ENCODE measurements around the gene C14orf180. TPM values are rescaled to one million over a fixed set of nuclear protein-coding genes. Genes with fewer than 3 reads are reported as not detected.

Gene C14orf180
- total RNA-seq, 6 donors from 2014 or later = not detected

DNA sequence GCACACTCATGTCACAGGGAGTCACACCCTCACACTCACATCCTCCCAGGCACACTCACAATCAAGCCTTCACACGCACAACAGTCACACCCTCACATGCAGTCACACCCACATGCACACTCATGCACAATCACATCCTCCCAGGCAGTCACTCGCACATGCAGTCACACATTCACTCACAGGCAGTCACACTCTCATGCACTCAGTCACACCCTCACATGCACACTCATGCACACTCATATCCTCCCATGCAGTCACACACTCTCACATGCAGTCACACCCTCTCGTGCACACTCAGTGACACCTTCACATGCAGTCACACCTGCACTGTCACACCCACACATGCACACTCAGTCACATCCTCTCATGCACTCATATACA lies 12.7 kb downstream of the C14orf180 start:
- ATAC-seq (ENCODE audit: low FRiP score in 2 of 2) (no peak), DNase-seq (no peak)
- Histone ChIP-seq H3K36me3 (no peaks in the 10 kb centered on the region), H3K4me1 (no peaks in the 10 kb centered on the region), H3K9me3 (no peaks in the 10 kb centered on the region), H3K27me3 (no peaks in the 10 kb centered on the region), H3K4me3 (no peak overlapping the region), H3K27ac (no peak overlapping the region)
- WGBS, 2 donors = 67 to 73% methylated on average over 3 of the region's 3 CpGs
- TF ChIP-seq EP300 (IDR thresholded peaks at IDR 0.05) = no peak
- TF ChIP-seq, protein P1, sequence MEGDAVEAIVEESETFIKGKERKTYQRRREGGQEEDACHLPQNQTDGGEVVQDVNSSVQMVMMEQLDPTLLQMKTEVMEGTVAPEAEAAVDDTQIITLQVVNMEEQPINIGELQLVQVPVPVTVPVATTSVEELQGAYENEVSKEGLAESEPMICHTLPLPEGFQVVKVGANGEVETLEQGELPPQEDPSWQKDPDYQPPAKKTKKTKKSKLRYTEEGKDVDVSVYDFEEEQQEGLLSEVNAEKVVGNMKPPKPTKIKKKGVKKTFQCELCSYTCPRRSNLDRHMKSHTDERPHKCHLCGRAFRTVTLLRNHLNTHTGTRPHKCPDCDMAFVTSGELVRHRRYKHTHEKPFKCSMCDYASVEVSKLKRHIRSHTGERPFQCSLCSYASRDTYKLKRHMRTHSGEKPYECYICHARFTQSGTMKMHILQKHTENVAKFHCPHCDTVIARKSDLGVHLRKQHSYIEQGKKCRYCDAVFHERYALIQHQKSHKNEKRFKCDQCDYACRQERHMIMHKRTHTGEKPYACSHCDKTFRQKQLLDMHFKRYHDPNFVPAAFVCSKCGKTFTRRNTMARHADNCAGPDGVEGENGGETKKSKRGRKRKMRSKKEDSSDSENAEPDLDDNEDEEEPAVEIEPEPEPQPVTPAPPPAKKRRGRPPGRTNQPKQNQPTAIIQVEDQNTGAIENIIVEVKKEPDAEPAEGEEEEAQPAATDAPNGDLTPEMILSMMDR (IDR thresholded peaks at IDR 0.05) = no peak

DNA sequence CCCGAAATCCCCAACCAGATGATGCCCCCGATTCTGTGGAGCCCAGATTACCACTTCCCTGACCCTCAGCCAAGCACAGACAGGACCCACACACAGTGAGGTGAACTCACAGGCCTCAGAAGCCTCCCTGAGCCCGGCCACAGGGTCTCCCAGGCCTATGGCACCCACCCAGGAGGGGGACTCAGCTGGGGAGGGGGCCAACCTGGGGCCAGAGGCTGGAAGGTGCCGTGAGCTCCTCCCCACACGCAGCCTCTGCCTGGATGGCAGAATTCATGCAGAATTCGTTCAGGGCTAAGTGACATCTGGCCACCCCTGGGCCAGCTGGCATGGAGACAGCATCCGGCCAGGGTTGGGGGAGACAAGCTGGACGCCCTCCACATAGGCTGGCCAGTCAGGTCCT lies 13.2 kb downstream of the C14orf180 start:
- Histone ChIP-seq H3K27me3 (no peaks in the 10 kb centered on the region), H3K27ac (no peak overlapping the region), H3K9me3 (no peaks in the 10 kb centered on the region), H3K36me3 (no peaks in the 10 kb centered on the region), H3K4me3 (no peak overlapping the region), H3K4me1 (no peaks in the 10 kb centered on the region)
- TF ChIP-seq POLR2AphosphoS5 (IDR thresholded peaks at IDR 0.05) = no peak
- TF ChIP-seq, protein P1 (IDR thresholded peaks at IDR 0.05) = no peak
- no peak for TF ChIP-seq POLR2A (IDR thresholded peaks at IDR 0.05)
- no peak for TF ChIP-seq EP300 (IDR thresholded peaks at IDR 0.05)
- ATAC-seq (ENCODE audit: low FRiP score in 2 of 2) = no peak
- DNase-seq = no peak
- 42 to 79% methylated on average over 2 to 6 of the region's 8 CpGs for WGBS, 2 donors

DNA sequence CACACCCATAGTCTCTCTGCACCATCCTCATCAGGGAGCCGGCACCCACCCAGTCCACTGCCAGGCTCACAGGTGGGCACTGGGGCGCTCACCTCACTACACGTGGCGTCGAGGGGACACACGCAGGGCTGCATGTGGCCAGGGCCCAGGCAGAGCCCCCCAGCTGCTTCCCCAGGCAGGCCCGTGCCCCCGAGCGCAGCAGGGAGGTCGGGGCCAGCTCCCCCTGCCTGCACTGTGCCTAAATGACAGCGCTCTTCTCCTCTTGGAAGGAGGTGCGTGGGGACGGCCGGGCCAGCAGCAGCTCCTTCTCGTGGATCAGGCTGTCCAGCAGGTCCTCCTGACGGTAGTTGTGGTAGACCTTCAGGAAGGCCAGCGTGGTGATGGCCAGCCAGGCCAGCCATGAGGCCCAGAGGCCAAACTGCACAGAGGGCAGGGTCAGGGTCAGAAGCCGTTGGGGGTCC lies 13.7 kb downstream of the C14orf180 start:
- peak in 1 of 2 donors; percentile 75 for DNase-seq
- no peaks in the 10 kb centered on the region for H3K27me3 ChIP-seq

DNA sequence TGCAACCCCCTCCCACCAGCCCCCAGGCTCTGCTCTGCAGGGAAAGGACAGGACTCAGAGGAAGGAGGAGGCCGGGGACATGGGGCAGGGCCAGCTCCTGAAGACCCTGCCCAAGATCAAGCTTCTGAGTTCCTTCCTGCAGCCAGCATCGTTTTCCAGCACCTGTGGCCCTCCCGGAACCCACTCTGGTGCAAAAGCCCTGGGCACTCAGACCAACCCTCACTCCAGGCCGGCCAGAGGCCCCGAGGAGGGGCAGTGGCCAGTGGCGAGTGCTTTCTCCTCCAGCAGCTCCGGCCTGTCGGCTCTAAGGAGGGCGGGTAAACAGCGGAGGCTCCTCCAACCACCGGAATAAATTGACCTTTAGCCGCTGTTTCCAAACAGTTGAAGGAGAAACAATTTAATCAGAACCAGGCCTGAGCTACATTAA lies 14.2 kb downstream of the C14orf180 start:
- no peaks in the 10 kb centered on the region for H3K27me3 ChIP-seq
- 54 to 68% methylated on average over 12 of the region's 12 CpGs for WGBS, 2 donors
- no peaks in the 10 kb centered on the region for H3K9me3 ChIP-seq
- ATAC-seq (ENCODE audit: low FRiP score in 2 of 2) = no peak
- H3K27ac ChIP-seq = no peak overlapping the region
- no peaks in the 10 kb centered on the region for H3K4me1 ChIP-seq
- peak in 1 of 2 donors; percentile 68 for DNase-seq
- TF ChIP-seq, protein P1 (IDR thresholded peaks at IDR 0.05) = no peak
- TF ChIP-seq POLR2A (IDR thresholded peaks at IDR 0.05) (no peak), POLR2AphosphoS5 (IDR thresholded peaks at IDR 0.05) (no peak), EP300 (IDR thresholded peaks at IDR 0.05) (no peak)
- H3K4me3 ChIP-seq = no peak overlapping the region
- no peaks in the 10 kb centered on the region for H3K36me3 ChIP-seq

More for the DNA sequence above, 13.7 kb downstream of the C14orf180 start:
- H3K27ac ChIP-seq = no peak overlapping the region
- TF ChIP-seq POLR2AphosphoS5 (IDR thresholded peaks at IDR 0.05) (no peak), EP300 (IDR thresholded peaks at IDR 0.05) (no peak), POLR2A (IDR thresholded peaks at IDR 0.05) (no peak)
- TF ChIP-seq, protein P1 (IDR thresholded peaks at IDR 0.05) = no peak
- WGBS, 2 donors = 67% methylated on average over 18 of the region's 18 CpGs; no CpG with 5 or more reads in 1 of the 2 donors
- no peaks in the 10 kb centered on the region for H3K9me3 ChIP-seq
- no peak overlapping the region for H3K4me3 ChIP-seq
- no peaks in the 10 kb centered on the region for H3K36me3 ChIP-seq
- ATAC-seq (ENCODE audit: low FRiP score in 2 of 2) = no peak
- H3K4me1 ChIP-seq = no peaks in the 10 kb centered on the region

DNA sequence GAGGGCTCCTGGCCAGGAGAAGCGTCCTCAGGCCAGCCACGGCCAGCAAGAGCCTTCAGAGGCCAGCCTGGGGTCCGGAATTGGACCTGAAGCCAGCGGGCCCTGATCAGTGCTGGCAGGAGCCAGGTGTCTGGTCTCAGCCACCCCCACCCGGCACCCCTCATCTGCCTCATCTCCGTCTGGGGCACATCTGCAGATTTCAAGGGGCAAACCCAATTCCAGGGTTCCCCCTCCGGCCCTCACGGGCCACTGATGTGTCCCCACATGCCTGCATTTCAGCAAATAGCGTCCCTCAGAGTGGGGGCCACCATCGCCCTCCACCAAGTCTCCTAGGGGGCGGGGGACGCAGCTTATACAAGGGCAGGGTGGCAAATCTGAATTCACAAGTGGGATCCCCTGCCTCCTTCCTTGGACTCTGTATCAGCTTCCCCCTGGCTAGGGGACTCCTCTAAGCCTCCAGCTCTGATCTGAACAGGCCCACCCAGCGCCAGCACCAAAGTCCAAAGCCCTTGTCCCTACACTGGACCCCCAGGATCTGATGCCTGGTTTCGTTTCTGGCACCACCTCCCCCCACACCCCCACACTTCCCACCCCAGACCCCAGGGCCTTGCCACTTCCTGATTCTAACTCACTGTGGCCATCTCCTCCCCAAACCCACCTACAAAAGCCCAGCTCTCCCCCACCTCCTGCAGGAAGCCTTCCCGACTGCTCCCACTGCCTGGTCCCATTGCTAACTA lies 14.9 kb downstream of the C14orf180 start:
- ATAC-seq (ENCODE audit: low FRiP score in 2 of 2) = no peak
- DNase-seq = peak in 1 of 2 donors; percentile 44
- no peaks in the 10 kb centered on the region for H3K4me1 ChIP-seq
- H3K9me3 ChIP-seq = no peaks in the 10 kb centered on the region
- no peak overlapping the region for H3K27ac ChIP-seq
- no peak for TF ChIP-seq POLR2A (IDR thresholded peaks at IDR 0.05)
- TF ChIP-seq, protein P1 (IDR thresholded peaks at IDR 0.05) = no peak
- no peak for TF ChIP-seq EP300 (IDR thresholded peaks at IDR 0.05)
- no peak for TF ChIP-seq POLR2AphosphoS5 (IDR thresholded peaks at IDR 0.05)
- H3K4me3 ChIP-seq = no peak overlapping the region
- no peaks in the 10 kb centered on the region for H3K36me3 ChIP-seq
- H3K27me3 ChIP-seq = no peaks in the 10 kb centered on the region
- 63 to 86% methylated on average over 3 to 15 of the region's 15 CpGs for WGBS, 2 donors
